T follicular helper cell (primary cell): ENCODE data around the gene ARID5A.

Experiments used
- DNase-seq: peaks from one replicate; pipeline ENCODE4 v3.0.0-alpha.2; 2020; ENCODE audit warnings: low read depth

The ARID5A gene

DNA sequence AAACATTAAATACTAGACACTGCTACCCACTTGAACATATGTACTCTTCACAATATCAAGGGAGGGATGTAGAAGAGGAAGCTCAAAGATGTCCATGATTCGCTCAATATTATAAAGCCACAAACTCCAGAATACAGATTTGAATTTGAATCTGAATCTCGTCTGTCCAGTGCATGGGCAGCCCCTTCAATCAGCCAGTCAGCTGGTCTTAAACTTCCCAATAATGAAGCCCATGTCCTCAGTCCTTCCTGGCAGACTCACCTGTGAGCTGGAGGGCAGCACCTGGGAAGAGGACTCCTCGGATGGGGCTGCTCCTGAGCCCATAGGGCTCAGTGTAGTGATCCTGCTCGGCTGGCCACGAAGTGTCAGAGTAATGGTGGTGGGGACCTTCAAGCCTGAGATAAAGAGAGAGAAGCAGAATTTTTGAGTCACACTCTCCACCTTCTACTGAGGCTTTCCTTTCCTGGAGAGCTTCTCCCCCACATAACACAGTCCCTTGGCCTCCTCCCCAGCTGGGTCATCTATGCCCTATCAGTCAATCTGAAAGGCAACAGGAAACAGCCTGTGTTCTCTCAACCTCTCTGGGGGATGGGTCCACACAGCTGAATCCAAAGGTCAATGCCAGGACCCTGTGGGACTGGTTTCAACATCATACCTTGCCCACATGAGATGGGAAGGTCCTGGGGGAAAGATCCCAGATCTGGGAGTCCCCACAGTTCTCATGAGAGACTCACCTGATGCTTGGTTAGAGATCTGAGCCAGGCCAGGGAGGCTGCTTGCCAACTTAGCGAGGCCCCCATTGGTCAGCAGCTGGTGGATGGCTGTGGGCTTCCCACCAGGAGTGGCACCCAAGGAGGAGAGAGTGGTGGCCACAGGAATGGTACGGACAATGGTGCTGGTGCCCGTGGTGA, 65.1 kb downstream of the ARID5A start:
- no peak for DNase-seq
